DMS153 treated with DMSO at 0.1 percent for 48 hours (cell line): Measurements from ENCODE around the gene LPA.
"Not testable (repeated sequence)": the region's sequence is repeated elsewhere in the genome, so short reads cannot be mapped to it uniquely, and the experiment has no call there.

Source experiments
- DNase-seq: peaks from one replicate; lab custom pipeline; 2025; ENCODE audit not compliant: unreplicated experiment; lab: John Stamatoyannopoulos, UW

Gene LPA, protein sequence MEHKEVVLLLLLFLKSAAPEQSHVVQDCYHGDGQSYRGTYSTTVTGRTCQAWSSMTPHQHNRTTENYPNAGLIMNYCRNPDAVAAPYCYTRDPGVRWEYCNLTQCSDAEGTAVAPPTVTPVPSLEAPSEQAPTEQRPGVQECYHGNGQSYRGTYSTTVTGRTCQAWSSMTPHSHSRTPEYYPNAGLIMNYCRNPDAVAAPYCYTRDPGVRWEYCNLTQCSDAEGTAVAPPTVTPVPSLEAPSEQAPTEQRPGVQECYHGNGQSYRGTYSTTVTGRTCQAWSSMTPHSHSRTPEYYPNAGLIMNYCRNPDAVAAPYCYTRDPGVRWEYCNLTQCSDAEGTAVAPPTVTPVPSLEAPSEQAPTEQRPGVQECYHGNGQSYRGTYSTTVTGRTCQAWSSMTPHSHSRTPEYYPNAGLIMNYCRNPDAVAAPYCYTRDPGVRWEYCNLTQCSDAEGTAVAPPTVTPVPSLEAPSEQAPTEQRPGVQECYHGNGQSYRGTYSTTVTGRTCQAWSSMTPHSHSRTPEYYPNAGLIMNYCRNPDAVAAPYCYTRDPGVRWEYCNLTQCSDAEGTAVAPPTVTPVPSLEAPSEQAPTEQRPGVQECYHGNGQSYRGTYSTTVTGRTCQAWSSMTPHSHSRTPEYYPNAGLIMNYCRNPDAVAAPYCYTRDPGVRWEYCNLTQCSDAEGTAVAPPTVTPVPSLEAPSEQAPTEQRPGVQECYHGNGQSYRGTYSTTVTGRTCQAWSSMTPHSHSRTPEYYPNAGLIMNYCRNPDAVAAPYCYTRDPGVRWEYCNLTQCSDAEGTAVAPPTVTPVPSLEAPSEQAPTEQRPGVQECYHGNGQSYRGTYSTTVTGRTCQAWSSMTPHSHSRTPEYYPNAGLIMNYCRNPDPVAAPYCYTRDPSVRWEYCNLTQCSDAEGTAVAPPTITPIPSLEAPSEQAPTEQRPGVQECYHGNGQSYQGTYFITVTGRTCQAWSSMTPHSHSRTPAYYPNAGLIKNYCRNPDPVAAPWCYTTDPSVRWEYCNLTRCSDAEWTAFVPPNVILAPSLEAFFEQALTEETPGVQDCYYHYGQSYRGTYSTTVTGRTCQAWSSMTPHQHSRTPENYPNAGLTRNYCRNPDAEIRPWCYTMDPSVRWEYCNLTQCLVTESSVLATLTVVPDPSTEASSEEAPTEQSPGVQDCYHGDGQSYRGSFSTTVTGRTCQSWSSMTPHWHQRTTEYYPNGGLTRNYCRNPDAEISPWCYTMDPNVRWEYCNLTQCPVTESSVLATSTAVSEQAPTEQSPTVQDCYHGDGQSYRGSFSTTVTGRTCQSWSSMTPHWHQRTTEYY (N-terminal part only)

DNA sequence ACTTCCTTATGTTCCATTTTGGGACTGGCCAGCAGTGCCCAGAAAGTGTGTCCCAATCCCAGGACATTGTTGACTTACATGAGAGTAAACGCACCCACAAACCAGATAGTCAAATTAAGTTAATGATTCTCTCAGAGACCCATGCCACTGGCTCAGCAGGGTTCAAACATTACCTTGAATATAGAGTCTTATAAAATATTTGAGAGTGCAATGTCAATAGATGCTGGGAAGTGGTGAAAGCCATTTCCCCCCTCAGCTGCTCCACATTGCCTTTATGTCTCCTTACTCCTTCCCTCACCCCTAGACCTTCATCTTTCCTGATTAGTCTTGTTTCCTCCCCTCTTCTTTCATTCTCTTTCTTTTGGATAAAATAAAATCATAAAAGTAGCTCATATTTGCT, at the start of gene LPA:
Gene LPA (minus strand): TSS at position 78 of the 400 bp plus-strand sequence. CDS start 61 bp downstream, at position 17.
- not testable (repeated sequence) for DNase-seq

DNA sequence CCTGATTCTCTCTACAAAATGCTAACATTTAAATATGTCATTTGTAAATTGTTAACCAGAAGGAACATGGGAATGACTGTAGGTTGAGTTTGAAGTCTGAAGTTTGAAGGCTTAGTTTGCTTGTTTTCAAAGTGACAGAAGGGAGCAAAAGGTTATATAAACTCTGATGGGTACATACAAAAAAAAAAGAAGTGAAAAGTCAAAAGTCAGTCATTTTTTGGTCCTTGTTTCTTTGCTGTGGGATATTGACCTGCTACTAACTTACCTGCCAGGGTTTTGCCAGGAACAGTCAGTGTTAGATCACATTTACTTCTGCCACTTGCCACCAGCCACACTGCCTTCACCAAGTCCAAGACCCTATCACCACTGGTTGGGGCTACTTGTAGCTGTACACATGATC, 44.9 kb upstream of the LPA start:
- DNase-seq = not testable (repeated sequence)

- DNase-seq = not testable (repeated sequence)
Measured at GRCh38 chr6:160704688-160705087, 40.6 kb upstream of the LPA start.

GRCh38 chr6:160701918-160702680, 38.0 kb upstream of the LPA start, which contains the start of gene PLG:
Gene PLG, plus strand, starts transcription at chr6:160702244. Its CDS starts 61 bp downstream, at chr6:160702305.
- not testable (repeated sequence) for DNase-seq

DNA sequence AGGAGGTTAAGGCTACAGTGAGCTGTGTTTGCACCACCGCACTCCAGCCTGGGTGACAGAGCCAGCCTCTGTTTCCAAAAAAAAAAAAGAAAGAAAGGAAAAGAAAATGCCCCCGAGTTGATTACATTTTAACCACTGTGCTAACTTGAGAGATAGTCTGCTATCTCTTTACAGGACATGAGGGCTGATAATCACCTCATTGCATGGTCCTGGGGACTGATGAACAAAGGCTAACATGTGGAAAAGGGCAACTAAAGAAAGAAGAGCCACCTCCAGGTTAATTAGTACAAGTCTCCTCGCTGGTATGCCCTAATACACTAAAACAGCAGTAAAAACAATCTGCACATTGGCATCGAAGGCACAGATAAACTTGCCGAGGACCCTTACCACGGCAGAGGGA, 33.8 kb upstream of the LPA start:
- no peak for DNase-seq

GRCh38 chr6:160696884-160697283, 32.8 kb upstream of the LPA start:
- not testable (repeated sequence) for DNase-seq

DNA sequence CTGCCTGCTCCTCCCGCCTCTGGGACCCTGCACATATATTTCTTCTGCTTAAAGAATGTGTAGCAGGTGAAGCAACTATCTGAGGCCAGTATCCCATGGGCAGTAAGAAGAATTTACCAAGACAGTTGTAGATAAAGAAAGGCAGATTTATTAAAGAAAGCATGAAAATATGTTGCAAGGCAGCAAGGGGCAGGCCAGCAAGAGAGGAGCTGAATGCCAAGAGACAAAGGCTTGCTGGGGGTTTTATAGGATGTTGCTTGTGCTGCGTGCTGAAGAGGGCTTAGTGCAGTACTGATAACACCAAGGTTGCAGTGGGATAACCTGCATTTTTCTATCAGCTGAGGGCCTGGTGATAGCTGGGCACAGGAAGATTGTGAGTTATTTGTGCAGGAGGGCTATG, 31.5 kb upstream of the LPA start:
- DNase-seq = not testable (repeated sequence)

- not testable (repeated sequence) for DNase-seq
Measured at GRCh38 chr6:160695025-160695424, 30.9 kb upstream of the LPA start.

- no peak for DNase-seq
Measured at GRCh38 chr6:160692369-160692959, 28.4 kb upstream of the LPA start.

GRCh38 chr6:160691617-160692016, 27.5 kb upstream of the LPA start:
- no peak for DNase-seq

DNA sequence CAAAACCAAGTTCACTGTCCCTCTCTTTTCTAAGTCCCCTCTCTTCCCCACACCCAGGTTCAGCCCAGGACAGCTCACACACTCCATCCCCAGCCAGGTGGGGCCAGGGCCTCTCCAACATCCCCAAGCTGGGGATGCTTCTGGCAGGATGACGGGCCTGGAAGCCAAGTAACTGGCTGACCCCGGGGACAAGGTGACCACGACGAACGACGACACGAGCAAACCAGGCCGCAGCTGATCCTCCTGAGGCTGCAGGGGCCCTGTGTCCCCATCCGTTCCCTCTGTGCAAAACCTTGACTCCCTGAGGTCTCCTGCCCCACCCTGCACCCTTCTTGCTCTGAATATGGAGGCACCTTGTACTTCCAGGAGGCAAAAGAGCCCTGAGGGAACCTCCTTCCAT, 26.4 kb upstream of the LPA start:
- no peak for DNase-seq

- no peak for DNase-seq
Measured at GRCh38 chr6:160685762-160686450, 21.8 kb upstream of the LPA start.

- DNase-seq = not testable (repeated sequence)
Measured at GRCh38 chr6:160685101-160685761, 21.2 kb upstream of the LPA start.

GRCh38 chr6:160679402-160679769, 15.3 kb upstream of the LPA start:
- DNase-seq = no peak

GRCh38 chr6:160678744-160679401, 14.8 kb upstream of the LPA start:
- DNase-seq = no peak

GRCh38 chr6:160678230-160678629, 14.2 kb upstream of the LPA start:
- DNase-seq = no peak

DNA sequence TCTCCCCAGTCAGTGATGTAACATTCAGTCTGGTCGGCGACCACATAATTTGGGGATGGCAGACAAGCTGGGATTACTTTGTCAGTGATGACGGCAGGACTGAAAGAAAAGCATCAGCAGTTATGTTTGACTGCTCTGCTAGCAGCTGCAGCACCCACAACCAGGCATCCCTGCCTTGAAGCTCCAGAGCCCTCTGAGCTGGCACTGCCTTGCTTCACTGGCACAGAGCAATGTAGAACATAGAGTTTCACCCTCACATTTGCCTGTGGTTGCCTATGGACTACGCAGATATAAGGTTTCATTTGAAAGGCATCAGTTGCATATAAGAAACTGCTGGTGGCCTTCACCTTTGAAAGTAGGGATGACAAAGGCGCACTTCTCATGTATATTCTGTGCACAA, 12.3 kb upstream of the LPA start:
- DNase-seq = not testable (repeated sequence)

- no peak for DNase-seq
Measured at GRCh38 chr6:160668589-160668988, 4.5 kb upstream of the LPA start.
